ENCODE measurements around the gene MROH9.

DNA sequence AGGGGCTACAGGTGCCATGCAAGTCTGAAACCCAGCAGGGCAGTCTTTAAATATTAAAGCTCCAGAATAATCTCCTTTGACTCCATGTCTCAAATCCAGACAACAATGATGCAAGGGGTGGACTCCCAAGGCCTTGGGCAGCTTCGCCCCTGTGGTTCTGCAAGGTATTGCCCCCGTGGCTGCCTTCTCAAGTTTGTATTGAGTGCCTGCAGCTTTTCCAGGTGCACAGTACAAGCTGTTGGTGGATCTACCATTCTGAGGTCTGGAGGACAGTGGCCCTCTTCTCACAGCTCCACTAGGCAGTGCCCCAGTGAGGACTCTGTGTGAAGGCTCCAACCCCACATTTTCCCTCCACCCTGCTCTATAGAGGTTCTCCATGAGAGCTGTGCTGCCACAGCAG, 3.7 kb upstream of the MROH9 start:
- TF ChIP-seq NFIC (IDR thresholded peaks at IDR 0.05) (no peak), TCF12 (IDR thresholded peaks at IDR 0.05; ENCODE audit: low read depth) (no peak), RAD21 (IDR thresholded peaks at IDR 0.05; ENCODE audit: low read depth) (no peak), TEAD4 (IDR thresholded peaks at IDR 0.05) (no peak)
- TF ChIP-seq, protein P1, sequence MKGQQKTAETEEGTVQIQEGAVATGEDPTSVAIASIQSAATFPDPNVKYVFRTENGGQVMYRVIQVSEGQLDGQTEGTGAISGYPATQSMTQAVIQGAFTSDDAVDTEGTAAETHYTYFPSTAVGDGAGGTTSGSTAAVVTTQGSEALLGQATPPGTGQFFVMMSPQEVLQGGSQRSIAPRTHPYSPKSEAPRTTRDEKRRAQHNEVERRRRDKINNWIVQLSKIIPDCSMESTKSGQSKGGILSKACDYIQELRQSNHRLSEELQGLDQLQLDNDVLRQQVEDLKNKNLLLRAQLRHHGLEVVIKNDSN (IDR thresholded peaks at IDR 0.05): no peak
